H1 (cell line): ENCODE data around the gene SEZ6. TPM values are rescaled to one million over a fixed set of nuclear protein-coding genes. Genes with fewer than 3 reads are reported as not detected.

Experiments
- CTBP2 ChIP-seq: IDR thresholded peaks from 2 replicates; pipeline ENCODE4 v1.7.0; 2011; ENCODE audit warnings: borderline replicate concordance, mild to moderate bottlenecking, moderate library complexity, mixed read lengths, low read length; ENCODE audit not compliant: insufficient read depth, insufficient read length
- polyA plus RNA-seq, 7 experiments: library from polyadenylated mRNA; depleted of rRNA in 3 of 7; stranded (reverse) in 5 of 7; unstranded in 2 of 7; fragments of >200 nt in 5 of 7; fragments of 200-250 nt in 2 of 7; gene quantifications; 1 replicate in 5 of 7; 2 replicates in 1 of 7; 4 replicates in 1 of 7; pipeline versions ENCODE4 v1.2.1 to v1.2.3, GENCODE V29; 2011 to 2013; ENCODE audit warnings: missing spikeins in 2 of 7, mixed read lengths in 2 of 7
- total RNA-seq: library from RNA; stranded (reverse); fragmentation: NEBNext Ultra II Directional; extraction: Animal tissue kit (Norgen Biotek cat#: 25700); gene quantifications from 2 replicates; pipeline ENCODE4 v1.2.1, GENCODE V29; 2021

SEZ6 gene
- total and polyA plus RNA-seq, 2 of the 8 experiments (the other 6 are each of a cell fraction or from before 2014, with no cell fraction given), result 6.9 to 16.1 TPM

DNA sequence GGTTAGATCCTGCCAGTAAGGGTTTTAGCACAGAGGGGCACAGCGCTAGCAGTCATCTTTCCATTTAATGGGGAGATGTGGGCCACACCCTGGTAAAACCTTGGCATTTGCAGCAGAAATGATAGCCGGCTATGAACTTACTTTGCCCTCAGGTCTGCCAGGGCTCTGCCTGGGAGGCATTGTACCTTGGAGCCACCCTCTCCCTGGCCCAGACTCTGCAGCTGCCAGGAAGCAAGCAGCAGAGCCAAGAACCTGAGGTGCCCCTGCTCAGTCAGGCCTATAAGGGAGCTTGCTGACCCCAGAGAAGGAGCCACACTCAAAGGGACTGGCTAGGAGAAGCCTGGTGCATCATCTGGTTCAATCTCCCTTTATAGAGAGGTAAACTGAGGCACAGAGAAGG, 30.8 kb downstream of the SEZ6 start (continued):
- no peak for TF ChIP-seq CTBP2
- TF ChIP-seq, all 59 proteins: peak for 0
